DND-41 (cell line): ENCODE results near the gene JPH3.

ENCODE experiments used
- ATAC-seq: fragments of 200-7000 bp; cut with Tn5 transposase; 3 replicates; pipeline ENCODE4 v1.9.1; 2021; ENCODE audit warnings: low read depth; ENCODE audit not compliant: insufficient read depth
- DNase-seq: peaks from one replicate; pipeline ENCODE4 v3.0.0-alpha.2; 2020
- H2AFZ ChIP-seq: 2 replicates; pipeline ENCODE4 v1.6.0; 2012; ENCODE audit warnings: low read depth, low read length
- H3K27ac ChIP-seq: 2 replicates; pipeline ENCODE4 v1.5.1; 2012; ENCODE audit warnings: low read length, inconsistent platforms
- H3K27me3 ChIP-seq: fragments of 200-600 bp; sonication (generic); 2 replicates; pipeline ENCODE4 v1.6.0; 2012; ENCODE audit warnings: low read length, mild to moderate bottlenecking, inconsistent platforms; ENCODE audit not compliant: insufficient read depth, poor library complexity
- H3K36me3 ChIP-seq: 2 replicates; pipeline ENCODE4 v1.5.1; 2012; ENCODE audit warnings: low read length, inconsistent platforms; ENCODE audit not compliant: insufficient read depth
- H3K4me1 ChIP-seq: 2 replicates; pipeline ENCODE4 v1.5.1; 2012; ENCODE audit warnings: mild to moderate bottlenecking, low read length; ENCODE audit not compliant: insufficient read depth
- H3K4me2 ChIP-seq: 2 replicates; pipeline ENCODE4 v1.6.0; 2012; ENCODE audit warnings: mild to moderate bottlenecking, moderate library complexity, low read length, inconsistent platforms; ENCODE audit not compliant: insufficient read depth
- H3K4me3 ChIP-seq, 2 experiments: fragments of 200-600 bp in 1 of 2; shearing (Covaris generic) in 1 of 2; 2 replicates each; pipeline ENCODE4 v1.5.1; 2012 to 2016; ENCODE audit warnings: inconsistent platforms in 2 of 2, low read length in 2 of 2, mild to moderate bottlenecking in 2 of 2, low read depth in 1 of 2, moderate library complexity in 1 of 2
- H3K79me2 ChIP-seq: 2 replicates; pipeline ENCODE4 v1.6.0; 2012; ENCODE audit warnings: low read length, inconsistent platforms; ENCODE audit not compliant: insufficient read depth
- H3K9ac ChIP-seq: 2 replicates; pipeline ENCODE4 v1.6.0; 2012; ENCODE audit warnings: low read depth, mild to moderate bottlenecking, inconsistent platforms, low read length, moderate library complexity
- H3K9me3 ChIP-seq: 2 replicates; pipeline ENCODE4 v1.5.1; 2012; ENCODE audit warnings: low read length, moderate library complexity, mild to moderate bottlenecking, inconsistent platforms; ENCODE audit not compliant: insufficient read depth, severe bottlenecking
- H4K20me1 ChIP-seq: 2 replicates; pipeline ENCODE4 v1.6.0; 2012; ENCODE audit warnings: low read length; ENCODE audit not compliant: insufficient read depth
- CTCF ChIP-seq: IDR thresholded peaks from 2 replicates; pipeline ENCODE4 v1.5.1; 2012; ENCODE audit warnings: borderline replicate concordance, low read length, moderate library complexity, mild to moderate bottlenecking; ENCODE audit not compliant: poor library complexity, severe bottlenecking; ENCODE audit errors: extremely low read depth
- EZH2 ChIP-seq: IDR thresholded peaks from 3 replicates; pipeline ENCODE4 v1.6.1; 2012; ENCODE audit warnings: borderline replicate concordance, low read depth, mild to moderate bottlenecking, moderate library complexity, low read length, inconsistent platforms; ENCODE audit not compliant: severe bottlenecking

JPH3 gene

GRCh38 chr16:87602001-87602775 is at the start of gene JPH3:
Gene JPH3 (plus strand): TSS chr16:87602508. CDS start chr16:87603147, 639 bp downstream.
- Histone ChIP-seq H2AFZ (no peak within 1 kb of the TSS), H3K4me1 (no peaks in the 10 kb centered on the region), H3K9ac (no peak within 1 kb of the TSS), H3K27me3 (no peaks in the 10 kb centered on the region), H3K4me2 (no peak within 1 kb of the TSS), H3K27ac (no peak within 1 kb of the TSS), H3K36me3 (no peaks in the 10 kb centered on the region), H4K20me1 (no peaks in the 10 kb centered on the region), H3K79me2 (no peaks in the 10 kb centered on the region), H3K9me3 (no peaks in the 10 kb centered on the region), H3K4me3 (no peak within 1 kb of the TSS)
- no peak for DNase-seq
- ATAC-seq: no peak
- no peak for TF ChIP-seq CTCF
- no peak for TF ChIP-seq EZH2

DNA sequence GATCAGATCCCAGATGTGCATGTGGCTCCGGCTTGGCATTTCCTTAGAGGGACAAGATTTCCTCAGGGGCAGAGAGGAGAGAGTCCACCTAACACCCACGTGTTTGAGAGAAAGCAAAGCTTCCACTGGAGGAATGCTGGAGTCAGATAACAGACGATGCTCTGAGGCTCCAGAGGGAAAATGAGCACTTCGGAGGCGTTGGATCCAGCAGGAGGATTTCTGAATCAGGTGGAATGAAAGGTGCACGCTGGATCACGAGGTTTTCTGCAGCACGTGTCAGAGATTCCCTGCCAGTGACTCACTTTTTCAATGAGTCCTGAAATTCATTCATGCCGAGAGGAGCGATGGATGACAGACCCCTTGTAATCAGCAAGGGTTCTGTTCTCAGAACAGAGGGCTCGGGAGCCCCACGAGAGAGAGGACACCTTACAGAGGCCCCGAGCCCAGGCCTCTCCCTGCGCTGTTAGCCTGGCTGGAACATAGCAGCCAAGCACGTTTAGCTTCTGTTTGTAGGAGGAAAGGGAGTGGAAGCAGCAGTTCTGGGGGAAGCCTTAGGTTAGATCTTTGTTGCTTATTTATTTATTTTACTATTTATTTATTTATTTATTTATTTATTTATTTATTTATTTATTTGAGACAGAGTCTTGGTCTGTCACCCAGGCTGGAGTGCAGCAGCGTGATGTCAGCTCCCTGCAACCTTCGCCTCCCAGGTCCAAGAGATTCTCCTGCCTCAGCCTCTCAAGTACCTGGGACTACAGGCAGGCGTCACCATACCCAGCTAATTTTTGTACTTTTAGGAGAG is 49.3 kb upstream of the JPH3 start:
- H3K27ac ChIP-seq: no peak overlapping the region
- no peaks in the 10 kb centered on the region for H3K36me3 ChIP-seq
- H3K27me3 ChIP-seq: peaks cover 3% of the 10 kb centered on the region
- no peak overlapping the region for H2AFZ ChIP-seq
- no peak overlapping the region for H3K4me3 ChIP-seq
- no peaks in the 10 kb centered on the region for H3K4me1 ChIP-seq
- H3K9me3 ChIP-seq: no peaks in the 10 kb centered on the region
- H3K79me2 ChIP-seq: no peaks in the 10 kb centered on the region
- no peak overlapping the region for H3K9ac ChIP-seq
- DNase-seq: no peak
- H4K20me1 ChIP-seq: peaks cover 4% of the 10 kb centered on the region; the same call in 1 of the 2 replicates
- no peak overlapping the region for H3K4me2 ChIP-seq
- no peak for ATAC-seq
- TF ChIP-seq EZH2: no peak
- TF ChIP-seq CTCF: no peak

- DNase-seq (no peak), ATAC-seq (no peak)
- no peak overlapping the region for H3K4me2 ChIP-seq
- H4K20me1 ChIP-seq: peaks cover 4% of the 10 kb centered on the region; the same call in 1 of the 2 replicates
- no peak overlapping the region for H3K27ac ChIP-seq
- H2AFZ ChIP-seq: no peak overlapping the region
- no peak overlapping the region for H3K4me3 ChIP-seq
- no peaks in the 10 kb centered on the region for H3K79me2 ChIP-seq
- H3K9ac ChIP-seq: no peak overlapping the region
- TF ChIP-seq CTCF: no peak
- no peak for TF ChIP-seq EZH2
- H3K9me3 ChIP-seq: no peaks in the 10 kb centered on the region
- H3K36me3 ChIP-seq: no peaks in the 10 kb centered on the region
- H3K4me1 ChIP-seq: no peaks in the 10 kb centered on the region
- peaks cover 3% of the 10 kb centered on the region for H3K27me3 ChIP-seq
These were observed 47.4 kb upstream of the JPH3 start for GRCh38 chr16:87554754-87555427.
